Mesenchymal stem cell (in vitro differentiated cells and primary cell): ENCODE measurements around the gene PPP1R12C.

ENCODE experiments used
- DNase-seq: peaks from one replicate; pipeline ENCODE4 v3.0.0-alpha.2; 2013
- H2AFZ ChIP-seq: one replicate; pipeline ENCODE4 v1.6.1; 2013; ENCODE audit warnings: low read depth, mild to moderate bottlenecking, control low read depth, inconsistent platforms, low read length, moderate library complexity
- H2AK5ac ChIP-seq: 2 replicates; pipeline ENCODE4 v1.6.1; 2013; ENCODE audit warnings: low read length, moderate library complexity, mild to moderate bottlenecking, inconsistent platforms; ENCODE audit not compliant: severe bottlenecking
- H2BK120ac ChIP-seq: one replicate; pipeline ENCODE4 v1.6.1; 2013; ENCODE audit warnings: low read depth, mild to moderate bottlenecking, inconsistent platforms, low read length, moderate library complexity
- H2BK12ac ChIP-seq, 2 experiments: one replicate each; pipeline ENCODE4 v1.6.1; 2013; ENCODE audit warnings: inconsistent platforms in 2 of 2, low read length in 2 of 2, mild to moderate bottlenecking in 2 of 2, moderate library complexity in 2 of 2, control low read depth in 1 of 2
- H2BK15ac ChIP-seq: one replicate; pipeline ENCODE4 v1.6.1; 2013; ENCODE audit warnings: mild to moderate bottlenecking, low read depth, inconsistent platforms; ENCODE audit not compliant: poor library complexity, severe bottlenecking
- H2BK5ac ChIP-seq: 2 replicates; pipeline ENCODE4 v1.6.1; 2013; ENCODE audit warnings: low read depth, mild to moderate bottlenecking, low read length, control low read depth, inconsistent platforms; ENCODE audit not compliant: poor library complexity, severe bottlenecking
- H3K14ac ChIP-seq, 2 experiments: one replicate each; pipeline ENCODE4 v1.6.1; 2013; ENCODE audit warnings: inconsistent platforms in 2 of 2, low read length in 2 of 2, control low read depth in 1 of 2, mild to moderate bottlenecking in 1 of 2, moderate library complexity in 1 of 2
- H3K18ac ChIP-seq, 2 experiments: one replicate each; pipeline ENCODE4 v1.6.1; 2013; ENCODE audit warnings: inconsistent platforms in 2 of 2, low read length in 2 of 2, control low read depth in 1 of 2, low read depth in 1 of 2, mild to moderate bottlenecking in 1 of 2
- H3K23ac ChIP-seq, 2 experiments: one replicate each; pipeline ENCODE4 v1.6.1; 2013; ENCODE audit warnings: inconsistent platforms in 2 of 2, low read length in 2 of 2, mild to moderate bottlenecking in 2 of 2, moderate library complexity in 2 of 2, control low read depth in 1 of 2
- H3K27ac ChIP-seq: 2 replicates; pipeline ENCODE4 v1.5.1; 2013; ENCODE audit warnings: mild to moderate bottlenecking, moderate library complexity, low read length, control low read depth, inconsistent platforms; ENCODE audit not compliant: poor library complexity, severe bottlenecking
- H3K27me3 ChIP-seq, 2 experiments: 2 replicates each; pipeline versions ENCODE4 v1.6.1 to v1.7.0; 2013; ENCODE audit warnings: low read length in 2 of 2, mild to moderate bottlenecking in 2 of 2, moderate library complexity in 2 of 2, control low read depth in 1 of 2, inconsistent platforms in 1 of 2; ENCODE audit not compliant: control insufficient read depth in 1 of 2, insufficient read depth in 1 of 2
- H3K36me3 ChIP-seq, 2 experiments: 2 replicates each; pipeline versions ENCODE4 v1.6.1 to v1.7.0; 2013; ENCODE audit warnings: low read length in 2 of 2, control low read depth in 1 of 2, inconsistent platforms in 1 of 2, low read depth in 1 of 2, mild to moderate bottlenecking in 1 of 2; ENCODE audit not compliant: insufficient read depth in 2 of 2, control insufficient read depth in 1 of 2
- H3K4ac ChIP-seq, 2 experiments: one replicate each; pipeline ENCODE4 v1.6.1; 2013; ENCODE audit warnings: inconsistent platforms in 2 of 2, low read length in 2 of 2, mild to moderate bottlenecking in 2 of 2, moderate library complexity in 2 of 2, control low read depth in 1 of 2, low read depth in 1 of 2
- H3K4me1 ChIP-seq: 2 replicates; pipeline ENCODE4 v1.6.1; 2013; ENCODE audit warnings: low read depth, low read length, control low read depth; ENCODE audit not compliant: control insufficient read depth, insufficient read depth
- H3K4me2 ChIP-seq: 2 replicates; pipeline ENCODE4 v1.6.1; 2013; ENCODE audit warnings: low read length, mild to moderate bottlenecking, inconsistent platforms; ENCODE audit not compliant: poor library complexity, severe bottlenecking
- H3K4me3 ChIP-seq, 2 experiments: 2 replicates each; pipeline versions ENCODE4 v1.5.1 to v1.7.0; 2013; ENCODE audit warnings: low read length in 2 of 2, mild to moderate bottlenecking in 2 of 2, control low read depth in 1 of 2, low read depth in 1 of 2; ENCODE audit not compliant: insufficient read depth in 1 of 2
- H3K79me1 ChIP-seq: replicated peaks from 2 replicates; pipeline ENCODE4 v1.6.1; 2013; ENCODE audit warnings: mild to moderate bottlenecking, control low read depth, low read length, inconsistent platforms; ENCODE audit not compliant: poor library complexity, severe bottlenecking
- H3K9ac ChIP-seq: 2 replicates; pipeline ENCODE4 v1.7.0; 2013; ENCODE audit warnings: mild to moderate bottlenecking, low read length, moderate library complexity
- H3K9me3 ChIP-seq: 2 replicates; pipeline ENCODE4 v1.7.0; 2013; ENCODE audit warnings: mild to moderate bottlenecking, low read length; ENCODE audit not compliant: control insufficient read depth
- H4K8ac ChIP-seq: one replicate; pipeline ENCODE4 v1.6.1; 2013; ENCODE audit warnings: inconsistent platforms, mild to moderate bottlenecking, low read length, moderate library complexity
- H4K91ac ChIP-seq: one replicate; pipeline ENCODE4 v1.6.1; 2013; ENCODE audit warnings: mild to moderate bottlenecking, low read length, inconsistent platforms
- WGBS: methylation state at CpG from one replicate; pipeline ENCODE4 v1.1.7; 2013; ENCODE audit warnings: mixed read lengths; 5-methylcytosine and 5-hydroxymethylcytosine counted together

Gene PPP1R12C

DNA sequence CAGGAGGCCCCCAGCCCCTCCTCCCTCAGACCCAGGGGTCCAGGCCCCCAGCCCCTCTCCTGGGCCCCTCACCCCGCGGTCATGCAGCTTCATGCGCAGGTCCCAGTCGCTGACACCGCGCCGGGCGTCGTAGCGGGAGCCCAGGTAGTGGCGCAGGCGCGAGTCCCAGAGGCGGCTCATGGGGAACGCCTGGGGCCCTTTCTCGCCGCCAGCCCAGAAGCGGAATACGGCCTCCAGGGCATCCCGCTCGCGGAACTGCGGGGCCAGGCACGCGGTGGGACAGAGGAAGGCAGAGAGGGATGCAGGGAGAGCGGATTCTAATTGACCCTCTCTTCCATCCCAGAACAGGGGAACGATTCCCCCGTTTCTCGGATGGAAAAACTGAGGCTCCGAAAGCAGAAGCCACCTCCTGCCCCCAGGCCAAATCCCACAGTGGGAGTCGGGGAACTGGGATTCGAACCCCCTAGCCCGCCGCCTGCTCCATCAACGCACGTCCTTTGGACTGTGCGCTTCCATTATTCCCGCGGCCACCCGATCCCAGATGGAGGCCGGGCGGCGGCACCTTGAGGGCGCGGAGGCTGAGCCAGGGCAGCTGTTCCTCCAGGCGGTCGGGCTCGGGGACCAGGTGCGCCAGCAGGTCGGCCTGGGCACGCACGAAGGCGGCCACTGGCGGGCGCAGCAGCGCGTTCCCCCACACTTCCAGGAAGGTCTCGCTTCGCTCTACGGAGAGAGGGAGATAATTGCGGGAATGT, 44.3 kb upstream of the PPP1R12C start:
- Histone ChIP-seq H3K36me3 (no peaks in the 10 kb centered on the region), H3K18ac (no peak overlapping the region), H3K4me3 (peak overlapping the region in 1 of 2 experiments; percentile 26), H3K14ac (no peak overlapping the region), H3K27ac (no peak overlapping the region), H2BK120ac (no peak overlapping the region), H3K4me2 (no peak overlapping the region), H2BK12ac (no peak overlapping the region), H3K79me1 (no peaks in the 10 kb centered on the region), H3K9me3 (no peaks in the 10 kb centered on the region), H3K23ac (no peak overlapping the region), H2AFZ (no peak overlapping the region), H4K8ac (no peak overlapping the region), H3K4ac (no peak overlapping the region), H3K9ac (no peak overlapping the region), H4K91ac (no peak overlapping the region), H2BK5ac (no peak overlapping the region), H2BK15ac (no peak overlapping the region), H3K27me3 (peaks cover 27 to 41% of the 10 kb centered on the region in 2 experiments), H3K4me1 (peaks cover 30% of the 10 kb centered on the region), H2AK5ac (no peak overlapping the region)
- DNase-seq: no peak
- WGBS: 40% methylated on average over 43 of the region's 61 CpGs

GRCh38 chr19:55160986-55161365, 43.5 kb upstream of the PPP1R12C start:
- H3K79me1 ChIP-seq: no peaks in the 10 kb centered on the region
- peaks cover 34% of the 10 kb centered on the region for H3K4me1 ChIP-seq
- H4K91ac ChIP-seq: no peak overlapping the region
- H2AFZ ChIP-seq: no peak overlapping the region
- no peak overlapping the region for H2BK120ac ChIP-seq
- H2BK5ac ChIP-seq: no peak overlapping the region
- no peak overlapping the region for H3K23ac ChIP-seq
- no peak overlapping the region for H2AK5ac ChIP-seq
- no peak overlapping the region for H4K8ac ChIP-seq
- H3K4ac ChIP-seq: no peak overlapping the region
- H2BK12ac ChIP-seq: no peak overlapping the region
- peaks cover 35 to 49% of the 10 kb centered on the region in 2 experiments for H3K27me3 ChIP-seq
- 31% methylated on average over 25 of the region's 32 CpGs for WGBS
- no peak overlapping the region for H3K4me3 ChIP-seq
- no peak overlapping the region for H3K27ac ChIP-seq
- no peak for DNase-seq
- H3K9me3 ChIP-seq: no peaks in the 10 kb centered on the region
- no peak overlapping the region for H2BK15ac ChIP-seq
- H3K36me3 ChIP-seq: no peaks in the 10 kb centered on the region
- H3K18ac ChIP-seq: no peak overlapping the region
- H3K9ac ChIP-seq: no peak overlapping the region
- no peak overlapping the region for H3K14ac ChIP-seq
- no peak overlapping the region for H3K4me2 ChIP-seq

DNA sequence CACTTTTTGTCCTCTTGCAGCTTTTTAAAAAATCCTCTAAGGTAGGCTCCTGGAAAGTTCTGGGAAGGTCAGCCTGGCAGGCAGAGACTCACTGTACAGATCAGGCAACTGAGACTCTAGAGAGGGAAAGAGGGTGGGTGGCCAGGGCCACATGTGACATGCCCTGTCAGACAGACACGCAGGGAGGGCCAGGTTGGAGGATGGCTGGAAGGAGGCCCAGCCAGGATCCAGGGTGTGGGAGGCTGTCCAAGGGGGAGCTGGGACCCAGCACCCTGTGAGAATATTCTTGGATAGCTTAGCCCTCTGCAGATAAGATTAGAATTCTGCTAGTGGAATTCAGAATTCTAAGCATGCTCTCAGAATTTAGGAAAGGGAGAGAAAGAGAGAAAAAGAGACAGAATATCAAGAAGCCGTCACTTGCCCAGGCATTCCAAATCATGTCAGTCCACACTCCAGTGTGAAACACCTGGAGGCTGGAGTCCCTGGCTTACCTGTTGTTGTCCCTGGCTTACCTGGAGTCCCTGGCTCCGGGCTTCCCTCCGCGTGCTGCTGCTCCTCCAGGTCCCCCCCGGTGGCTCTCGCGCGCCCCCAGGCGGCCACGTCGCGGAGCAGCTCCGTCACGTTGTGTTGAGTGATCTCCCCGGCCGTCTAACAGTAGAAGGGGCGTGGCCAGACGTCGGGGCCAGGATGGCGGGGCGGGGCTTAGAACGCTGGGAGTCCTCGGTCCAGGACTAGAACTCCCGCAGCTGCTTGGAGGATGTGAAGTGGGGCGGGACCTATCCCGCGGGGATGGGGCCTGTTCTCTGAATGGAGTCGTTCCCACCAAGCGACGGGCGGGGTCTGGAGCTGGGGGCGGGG, 42.9 kb upstream of the PPP1R12C start:
- H3K27me3 ChIP-seq: peaks cover 34 to 47% of the 10 kb centered on the region in 2 experiments
- DNase-seq: peak; percentile 80
- WGBS: 7% methylated on average over 19 of the region's 33 CpGs
- peak overlapping the region in 1 of 2 experiments; percentile 42 for H3K18ac ChIP-seq
- H2AK5ac ChIP-seq: no peak overlapping the region
- H2BK5ac ChIP-seq: no peak overlapping the region
- H3K36me3 ChIP-seq: no peaks in the 10 kb centered on the region
- H3K23ac ChIP-seq: no peak overlapping the region
- no peak overlapping the region for H2BK120ac ChIP-seq
- no peak overlapping the region for H4K91ac ChIP-seq
- H3K27ac ChIP-seq: no peak overlapping the region
- H3K4ac ChIP-seq: peak overlapping the region in 1 of 2 experiments; percentile 18
- H3K9ac ChIP-seq: no peak overlapping the region
- peak overlapping the region; percentile 29 to 38 for H2BK12ac ChIP-seq
- no peak overlapping the region for H4K8ac ChIP-seq
- no peaks in the 10 kb centered on the region for H3K9me3 ChIP-seq
- H3K4me3 ChIP-seq: no peak overlapping the region
- H3K79me1 ChIP-seq: no peaks in the 10 kb centered on the region
- no peak overlapping the region for H2BK15ac ChIP-seq
- H2AFZ ChIP-seq: no peak overlapping the region
- no peak overlapping the region for H3K4me2 ChIP-seq
- peak overlapping the region in 1 of 2 experiments; percentile 82 for H3K14ac ChIP-seq
- H3K4me1 ChIP-seq: peaks cover 33% of the 10 kb centered on the region
